Stimulated activated CD4-positive, alpha-beta T cell treated with anti-CD3 and anti-CD28 coated beads, Interleukin-15, amount 100 ng/mL, for 48 hours (primary cell): ENCODE measurements around the gene H6PD.

Source experiments
- DNase-seq, 2 donors: peaks; one replicate each; pipeline ENCODE4 v3.0.0-alpha.2; 2020; ENCODE audit warnings: low read depth in 2 of 2

The H6PD gene

GRCh38 chr1:9317072-9317471 is 82.5 kb downstream of the H6PD start:
- DNase-seq, result no peak

- DNase-seq, result no peak
These were observed 83.2 kb downstream of the H6PD start for GRCh38 chr1:9317591-9318417.

- DNase-seq, result no peak
These were observed 84.7 kb downstream of the H6PD start for GRCh38 chr1:9319208-9319788.

- DNase-seq, result no peak
These were observed 85.4 kb downstream of the H6PD start for GRCh38 chr1:9319789-9320519.
